GM21526 (cell line): ENCODE results near the gene ICE1.
A peak's percentile ranks its signal among the peaks of the same experiment; 100 is the strongest.
"Not testable (repeated sequence)": the region's sequence is repeated elsewhere in the genome, so short reads cannot be mapped to it uniquely, and the experiment has no call there.

ENCODE experiments used
- ATAC-seq: cut with Tn5 transposase; IDR thresholded peaks from one replicate; pipeline ENCODE4 v1.9.1; 2021; ENCODE audit warnings: moderate library complexity; ENCODE audit not compliant: unreplicated experiment, low FRiP score

ICE1 gene

DNA sequence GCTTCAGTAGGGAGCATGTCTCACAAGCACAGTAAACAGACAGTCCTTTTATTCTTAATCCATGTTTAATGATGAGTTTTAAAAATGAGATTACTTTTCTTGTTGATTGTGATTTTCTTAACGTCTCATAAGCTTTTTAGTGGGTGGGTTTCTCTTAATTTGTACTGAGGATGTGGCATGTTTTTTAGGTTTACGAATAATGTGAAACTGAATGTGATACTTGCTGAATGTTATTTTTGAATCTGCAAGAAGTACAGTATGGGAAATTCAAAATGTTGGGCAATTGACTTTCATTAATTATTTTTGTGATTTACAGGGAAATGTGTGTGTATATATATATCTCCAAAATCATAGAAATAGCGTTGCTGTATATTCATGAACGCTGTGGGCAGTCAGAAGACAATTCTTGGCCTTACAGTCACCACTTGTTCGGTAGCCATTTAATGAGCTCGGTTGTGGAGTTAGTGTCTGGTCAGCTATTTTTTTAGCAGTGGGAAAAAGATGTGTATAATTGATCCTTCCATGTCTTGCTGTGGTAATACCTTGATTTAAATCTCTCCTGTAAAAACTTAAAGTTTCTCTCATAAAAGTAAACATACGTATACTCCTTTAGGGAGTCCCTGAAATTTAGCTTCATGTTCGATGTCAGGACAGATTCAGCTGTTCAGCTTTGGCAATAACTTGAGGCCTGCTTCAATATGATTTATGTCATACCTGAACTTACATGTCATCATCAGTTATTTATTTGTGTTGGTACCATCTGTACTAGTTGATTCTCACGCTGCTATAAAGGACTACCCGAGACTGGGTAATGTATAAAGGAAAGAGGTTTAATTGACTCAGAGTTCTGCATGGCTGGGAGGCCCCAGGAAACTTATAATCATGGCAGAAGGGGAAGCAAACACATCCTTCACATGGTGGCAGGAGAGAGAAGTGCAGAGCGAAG, 15.0 kb downstream of the ICE1 start:
- ATAC-seq = no peak

- no peak for ATAC-seq
Measured at GRCh38 chr5:5451863-5452262, 29.4 kb downstream of the ICE1 start.

DNA sequence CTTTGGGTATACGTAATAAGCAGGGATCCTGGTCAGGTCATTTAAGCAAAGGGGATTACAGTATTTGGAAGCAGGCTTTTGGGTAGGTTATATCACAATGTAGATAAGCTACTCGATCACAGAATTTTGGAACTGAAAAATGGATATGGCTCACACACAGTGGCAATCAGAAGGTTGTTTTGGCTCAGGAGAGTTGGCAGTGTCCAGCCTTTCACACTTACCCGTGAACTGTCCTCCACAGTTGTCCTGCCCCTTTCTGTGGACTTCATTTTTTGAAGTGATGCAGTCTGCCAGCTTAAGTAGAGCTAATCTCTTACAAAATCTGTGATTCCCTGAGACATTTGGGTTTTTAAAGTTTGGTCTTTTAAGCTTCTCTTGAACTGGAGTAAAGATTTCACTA, 30.7 kb downstream of the ICE1 start:
- ATAC-seq = no peak

DNA sequence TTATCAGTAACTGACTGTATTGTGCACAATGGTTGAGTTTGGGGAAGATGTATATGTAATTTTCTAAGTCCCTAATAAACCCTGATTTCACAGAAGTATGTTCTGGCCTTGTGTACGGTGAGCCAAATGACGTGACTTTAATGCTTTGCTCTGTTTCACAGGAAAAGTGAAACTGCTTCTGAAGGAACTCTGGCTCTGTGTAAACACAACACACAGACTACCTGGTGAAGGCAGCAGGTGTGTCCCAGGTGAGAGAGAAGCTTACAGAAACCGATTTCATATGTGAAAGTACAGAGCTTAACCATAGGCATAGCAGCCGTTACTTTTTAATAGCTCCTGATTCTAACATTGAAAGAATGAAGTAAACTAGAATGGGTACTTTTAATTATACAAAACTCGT, 31.9 kb downstream of the ICE1 start:
- ATAC-seq = no peak

DNA sequence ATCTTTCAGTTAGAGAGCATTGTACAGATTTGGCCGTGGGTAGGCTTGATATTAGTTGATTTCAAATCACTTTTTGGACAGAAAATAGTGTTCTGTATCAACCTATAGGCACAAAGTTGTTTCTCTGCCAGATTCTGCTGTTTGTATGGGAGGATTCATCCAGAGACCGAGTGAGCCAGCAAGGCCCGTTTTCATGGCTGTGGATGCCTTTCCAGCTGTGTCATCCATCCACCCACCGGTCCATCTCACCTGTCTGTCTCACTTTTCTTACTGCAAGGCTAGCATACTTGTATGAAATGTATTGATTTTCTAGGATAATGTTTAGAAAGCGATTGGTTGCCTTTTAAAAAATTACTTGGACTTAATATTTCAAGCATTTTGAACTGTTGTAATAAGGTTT, 34.4 kb downstream of the ICE1 start:
- no peak for ATAC-seq

GRCh38 chr5:5460311-5460710, 37.8 kb downstream of the ICE1 start:
- no peak for ATAC-seq

- no peak for ATAC-seq
Measured at GRCh38 chr5:5461012-5461411, 38.5 kb downstream of the ICE1 start.

DNA sequence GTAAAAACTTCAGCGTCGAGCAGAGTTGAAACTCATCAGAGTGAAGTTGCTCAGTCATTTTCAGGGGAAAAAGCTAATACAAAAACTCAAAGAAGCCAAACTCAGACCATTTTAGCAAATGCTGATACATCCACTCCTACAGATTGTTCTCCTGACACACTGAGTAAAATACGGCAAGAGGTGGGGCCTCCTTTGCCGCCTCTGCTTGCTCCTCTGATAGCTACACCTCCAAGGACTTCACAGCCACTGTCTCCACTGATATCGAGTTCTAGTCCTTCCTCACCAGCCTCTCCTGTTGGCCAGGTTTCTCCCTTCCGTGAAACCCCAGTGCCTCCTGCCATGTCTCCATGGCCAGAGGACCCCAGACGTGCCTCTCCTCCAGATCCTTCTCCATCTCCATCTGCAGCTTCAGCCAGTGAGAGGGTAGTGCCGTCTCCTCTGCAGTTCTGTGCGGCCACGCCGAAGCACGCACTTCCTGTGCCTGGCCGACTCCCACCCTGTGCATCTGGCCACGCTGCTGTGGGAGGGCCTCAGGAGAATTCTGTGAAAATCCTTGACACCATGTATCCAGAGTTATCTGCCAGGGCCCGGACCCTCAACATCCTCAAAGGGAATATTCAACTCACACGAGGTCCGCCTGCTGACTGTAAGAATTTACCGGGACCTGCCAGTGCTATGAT, 41.7 kb downstream of the ICE1 start:
- ATAC-seq = no peak

DNA sequence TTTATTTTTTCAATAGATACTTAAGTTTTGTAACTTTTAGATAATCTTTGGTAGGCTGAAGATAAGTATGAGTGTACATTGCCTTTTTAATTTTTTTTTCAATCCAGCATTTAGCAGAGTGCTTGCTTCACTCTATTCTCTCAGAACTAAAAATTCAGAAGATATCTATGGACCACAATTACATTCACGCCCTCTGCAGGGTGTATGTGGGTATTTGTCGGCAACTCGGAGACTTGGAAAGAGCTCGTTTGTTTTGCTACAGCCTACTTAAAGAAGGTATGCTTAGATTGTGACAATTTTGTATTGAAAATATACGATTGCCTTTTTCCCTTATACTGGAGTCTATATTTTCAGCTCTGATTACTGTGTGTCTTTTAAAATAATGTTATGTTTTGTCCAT, 43.8 kb downstream of the ICE1 start:
- no peak for ATAC-seq

- no peak for ATAC-seq
Measured at GRCh38 chr5:5467737-5468136, 45.3 kb downstream of the ICE1 start.

DNA sequence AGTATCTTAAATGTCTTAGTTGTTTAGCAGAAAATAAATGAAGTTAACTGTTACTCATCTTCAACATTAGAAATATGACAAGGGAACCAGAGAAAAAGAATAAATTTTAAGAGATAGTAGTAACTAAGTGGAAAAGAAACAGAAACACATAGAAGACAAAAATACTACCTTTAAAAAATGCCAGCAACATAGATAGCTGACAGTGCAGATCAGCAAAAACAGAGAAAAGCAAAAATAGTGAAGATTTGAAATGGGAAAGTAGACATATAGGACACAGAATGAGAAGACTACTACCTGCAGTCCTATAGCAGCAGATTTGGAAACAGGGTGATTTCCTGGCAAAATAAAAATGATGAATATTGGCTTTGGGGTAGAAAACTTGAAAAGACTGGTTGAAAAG, 48.5 kb downstream of the ICE1 start:
- ATAC-seq = no peak

GRCh38 chr5:5473226-5473625, 50.7 kb downstream of the ICE1 start:
- ATAC-seq = no peak

- no peak for ATAC-seq
Measured at GRCh38 chr5:5474961-5475360, 52.5 kb downstream of the ICE1 start.

DNA sequence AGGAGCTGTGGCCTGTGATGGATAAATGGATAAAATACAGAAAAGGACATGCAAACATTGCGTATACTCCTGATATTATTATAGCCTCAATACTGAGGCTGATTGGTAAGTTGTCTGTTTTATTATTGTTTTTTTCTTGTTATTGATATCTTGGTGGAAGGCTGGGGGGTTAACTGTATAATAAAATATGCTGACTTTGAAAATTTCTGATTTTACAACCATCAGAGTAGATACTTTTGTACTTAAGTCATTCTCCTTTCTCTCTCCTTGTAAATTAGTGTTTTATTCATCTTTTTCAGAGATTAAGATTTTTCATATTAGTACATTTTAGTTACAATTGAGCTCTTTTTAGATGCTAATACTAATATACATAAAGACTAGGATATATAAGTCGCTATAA, 53.5 kb downstream of the ICE1 start:
- ATAC-seq = no peak

- ATAC-seq = not testable (repeated sequence)
Measured at GRCh38 chr5:5479578-5479977, 57.1 kb downstream of the ICE1 start.

DNA sequence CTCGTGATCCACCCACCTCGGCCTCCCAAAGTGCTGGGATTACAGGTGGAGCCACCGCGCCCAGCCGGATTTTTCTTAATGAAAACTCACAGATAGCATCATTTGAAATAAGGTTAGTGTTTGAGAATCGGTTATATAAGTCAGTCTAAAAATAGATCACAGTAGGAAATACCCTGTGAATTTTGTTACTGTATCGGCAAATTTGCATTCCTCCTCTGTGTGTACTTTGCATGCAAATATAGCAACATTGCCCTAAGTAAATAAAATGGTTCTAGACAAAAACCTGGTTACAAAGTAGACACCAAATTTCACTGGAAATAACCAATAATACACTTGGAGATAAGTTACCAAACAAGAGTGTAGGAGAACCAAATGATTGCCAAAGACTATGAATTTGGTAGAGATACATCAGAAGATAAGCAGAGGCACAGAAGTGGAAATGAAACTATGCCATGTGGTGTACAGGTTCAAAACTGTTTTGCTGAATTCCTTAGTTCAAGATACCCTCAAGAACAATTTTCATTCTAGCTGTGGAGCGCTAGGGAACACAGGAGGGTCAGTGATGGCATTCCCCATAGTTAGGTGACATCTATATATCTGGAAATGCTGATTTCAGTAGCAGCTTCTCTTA, 58.1 kb downstream of the ICE1 start:
- ATAC-seq = no peak

DNA sequence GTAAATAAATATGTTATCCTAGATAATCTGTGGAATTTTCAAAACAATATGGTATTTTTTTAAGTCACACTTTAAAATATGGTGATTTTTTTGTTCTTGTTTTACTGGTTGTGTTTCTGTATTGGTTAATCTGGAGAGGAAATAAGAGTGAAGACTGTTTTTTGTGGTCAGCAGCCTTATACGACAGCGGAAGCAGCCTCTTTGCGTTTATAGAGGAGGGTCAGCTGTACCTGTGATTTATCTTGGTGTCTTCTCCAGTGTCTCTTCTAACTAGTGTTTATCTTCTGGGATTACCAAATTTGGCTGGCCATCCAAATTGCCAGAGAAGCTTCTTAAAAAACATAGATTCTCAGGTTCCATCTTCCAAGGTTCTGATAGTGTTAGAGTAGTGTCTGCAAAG, 58.7 kb downstream of the ICE1 start:
- ATAC-seq = peak; percentile 66

DNA sequence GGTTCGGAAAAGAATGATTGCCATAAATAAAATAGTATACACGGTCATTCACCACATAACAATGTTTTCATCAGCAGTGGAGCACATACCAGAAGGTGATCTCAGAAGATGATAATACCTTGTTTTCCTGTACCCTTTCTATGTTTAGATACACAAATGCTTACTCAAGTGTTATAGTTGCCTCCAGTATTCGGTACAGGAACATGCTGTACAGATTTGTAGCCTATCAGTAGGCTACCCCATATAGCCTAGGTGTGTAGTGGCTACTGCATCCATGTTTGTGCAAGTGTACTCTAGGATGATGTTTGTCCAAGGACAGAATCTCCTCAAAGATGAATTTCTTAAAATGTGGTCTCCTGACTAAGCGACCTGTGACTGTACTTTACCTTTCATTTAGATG, 59.2 kb downstream of the ICE1 start:
- peak; percentile 23 for ATAC-seq

DNA sequence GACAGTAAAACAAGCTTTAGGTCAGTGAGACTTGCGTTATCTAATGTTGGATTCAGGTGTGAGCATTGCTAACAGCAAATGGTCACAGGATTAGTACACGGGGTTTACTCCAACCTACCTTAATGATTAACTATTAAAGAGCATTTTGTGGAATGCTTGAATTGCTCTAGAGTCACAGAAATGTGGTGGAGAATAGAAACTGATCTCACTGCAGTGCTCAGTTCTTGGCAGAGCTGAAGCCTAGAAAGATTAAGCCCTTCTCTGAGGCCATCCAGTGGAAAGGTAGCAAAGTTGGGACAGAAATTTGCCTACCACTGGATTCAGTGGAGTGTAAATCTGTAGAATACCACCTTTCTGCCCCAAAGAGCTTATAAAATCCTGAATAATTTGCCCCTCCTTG, 60.9 kb downstream of the ICE1 start:
- ATAC-seq = no peak

- ATAC-seq = no peak
Measured at GRCh38 chr5:5483880-5484598, 61.6 kb downstream of the ICE1 start.

DNA sequence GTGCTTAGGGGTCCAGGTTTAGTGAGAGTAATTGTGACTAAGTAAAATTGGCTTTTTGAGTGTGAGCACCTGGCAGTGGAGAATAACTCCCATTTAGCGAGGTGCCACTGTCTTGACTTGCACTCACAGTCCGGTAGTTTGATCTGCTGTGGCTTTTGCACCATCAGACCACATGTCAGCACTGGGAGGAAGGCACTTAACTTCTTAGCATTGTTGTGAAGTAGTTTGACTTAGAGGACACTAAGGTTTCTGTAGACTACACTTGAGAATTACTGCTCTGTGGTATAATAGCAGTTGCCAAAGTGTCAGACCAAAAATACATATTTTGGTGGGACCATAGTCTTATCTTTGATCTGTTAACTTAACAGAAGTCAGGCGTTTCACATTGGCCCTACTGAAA, 63.6 kb downstream of the ICE1 start:
- no peak for ATAC-seq
